ENCODE measurements around the gene PLA2G6.

The PLA2G6 gene

DNA sequence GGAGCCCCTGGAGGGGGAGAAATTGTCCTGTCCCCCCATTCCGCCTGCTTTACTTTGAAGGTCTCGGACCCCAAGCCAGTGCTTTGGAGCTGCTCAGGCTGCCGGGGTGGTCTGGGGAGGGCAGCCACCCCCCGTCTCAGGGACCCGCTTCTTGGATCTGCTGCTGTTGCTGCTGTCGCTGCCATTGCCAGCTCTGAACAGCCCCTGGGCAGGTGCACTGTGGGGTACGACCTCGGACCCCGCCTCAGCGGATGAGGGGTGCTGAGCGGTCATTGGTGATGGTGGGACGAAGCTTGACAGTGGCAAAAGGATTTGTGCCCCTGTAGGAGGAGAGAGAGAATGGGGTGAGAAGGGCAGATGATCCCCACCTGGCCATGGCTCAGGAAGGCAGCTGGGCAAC lies 96.6 kb downstream of the PLA2G6 start:
- ChIA-PET POLR2A (no interaction called here), CTCF (interaction anchor here (1.0 kb wide), 2 partner anchors 15 to 30 kb away, joined by 3 read pairs; no protein-coding TSS in a partner anchor)
- TF ChIP-seq, protein P1, sequence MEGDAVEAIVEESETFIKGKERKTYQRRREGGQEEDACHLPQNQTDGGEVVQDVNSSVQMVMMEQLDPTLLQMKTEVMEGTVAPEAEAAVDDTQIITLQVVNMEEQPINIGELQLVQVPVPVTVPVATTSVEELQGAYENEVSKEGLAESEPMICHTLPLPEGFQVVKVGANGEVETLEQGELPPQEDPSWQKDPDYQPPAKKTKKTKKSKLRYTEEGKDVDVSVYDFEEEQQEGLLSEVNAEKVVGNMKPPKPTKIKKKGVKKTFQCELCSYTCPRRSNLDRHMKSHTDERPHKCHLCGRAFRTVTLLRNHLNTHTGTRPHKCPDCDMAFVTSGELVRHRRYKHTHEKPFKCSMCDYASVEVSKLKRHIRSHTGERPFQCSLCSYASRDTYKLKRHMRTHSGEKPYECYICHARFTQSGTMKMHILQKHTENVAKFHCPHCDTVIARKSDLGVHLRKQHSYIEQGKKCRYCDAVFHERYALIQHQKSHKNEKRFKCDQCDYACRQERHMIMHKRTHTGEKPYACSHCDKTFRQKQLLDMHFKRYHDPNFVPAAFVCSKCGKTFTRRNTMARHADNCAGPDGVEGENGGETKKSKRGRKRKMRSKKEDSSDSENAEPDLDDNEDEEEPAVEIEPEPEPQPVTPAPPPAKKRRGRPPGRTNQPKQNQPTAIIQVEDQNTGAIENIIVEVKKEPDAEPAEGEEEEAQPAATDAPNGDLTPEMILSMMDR (IDR thresholded peaks at IDR 0.05; ENCODE audit: insufficient read depth, low read length, missing control alignments), result no peak
- no peak for DNase-seq (ENCODE audit: low read depth, low spot score)
- H3K4me3 ChIP-seq (ENCODE audit: low read depth, low read length), result no peak overlapping the region

- ChIA-PET POLR2A (no interaction called here), CTCF (no interaction called here)
- H3K4me3 ChIP-seq (ENCODE audit: low read depth, low read length), result no peak within 1 kb of the TSS
- TF ChIP-seq, protein P1 (IDR thresholded peaks at IDR 0.05; ENCODE audit: insufficient read depth, low read length, missing control alignments), result no peak
- DNase-seq (ENCODE audit: low read depth, low spot score), result no peak
These were observed 97.5 kb downstream of the PLA2G6 start, which contains the start of gene SLC16A8 for GRCh38 chr22:38083931-38084631. SLC16A8 (minus strand) TSS chr22:38084184; CDS start chr22:38082873, 1,311 bp downstream.

DNA sequence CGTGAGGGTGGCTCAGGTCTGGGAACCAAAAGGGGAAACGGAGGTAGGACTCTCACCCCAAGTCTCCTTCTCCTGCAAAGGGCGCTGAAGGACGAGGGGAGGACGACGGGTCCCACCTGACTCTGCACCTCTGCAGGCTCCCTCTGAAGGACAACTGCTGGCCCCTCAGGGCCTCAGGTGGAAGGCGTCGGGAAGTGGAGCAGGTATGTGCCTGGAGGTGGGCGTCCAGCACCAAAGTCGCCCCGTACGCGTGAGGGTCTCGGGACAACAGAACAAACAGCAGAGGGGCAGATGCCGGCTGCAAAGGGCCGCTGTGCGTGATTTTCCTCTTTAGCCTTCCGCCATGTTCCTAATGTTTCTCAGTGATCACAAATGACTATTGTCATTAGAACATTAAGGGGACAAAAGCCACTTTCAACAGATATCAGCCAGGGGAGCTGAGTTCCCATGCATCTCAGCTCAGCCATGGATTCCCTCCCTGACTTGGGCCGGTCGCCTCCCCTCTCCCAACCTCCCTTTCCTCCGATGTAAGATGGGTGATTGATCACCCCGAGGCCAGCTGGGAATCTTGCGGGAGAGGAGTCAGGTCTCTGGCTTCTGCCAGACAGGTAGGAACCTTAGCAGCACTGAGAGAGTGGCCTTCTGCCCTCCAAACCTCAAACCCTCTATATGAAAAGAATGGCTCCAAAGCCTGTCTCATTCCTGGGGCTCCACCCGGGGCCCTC lies 98.5 kb downstream of the PLA2G6 start:
- DNase-seq (ENCODE audit: low read depth, low spot score), result no peak
- TF ChIP-seq, protein P1 (IDR thresholded peaks at IDR 0.05; ENCODE audit: insufficient read depth, low read length, missing control alignments), result no peak
- no peak overlapping the region for H3K4me3 ChIP-seq (ENCODE audit: low read depth, low read length)
- ChIA-PET CTCF (no interaction called here), POLR2A (no interaction called here)

DNA sequence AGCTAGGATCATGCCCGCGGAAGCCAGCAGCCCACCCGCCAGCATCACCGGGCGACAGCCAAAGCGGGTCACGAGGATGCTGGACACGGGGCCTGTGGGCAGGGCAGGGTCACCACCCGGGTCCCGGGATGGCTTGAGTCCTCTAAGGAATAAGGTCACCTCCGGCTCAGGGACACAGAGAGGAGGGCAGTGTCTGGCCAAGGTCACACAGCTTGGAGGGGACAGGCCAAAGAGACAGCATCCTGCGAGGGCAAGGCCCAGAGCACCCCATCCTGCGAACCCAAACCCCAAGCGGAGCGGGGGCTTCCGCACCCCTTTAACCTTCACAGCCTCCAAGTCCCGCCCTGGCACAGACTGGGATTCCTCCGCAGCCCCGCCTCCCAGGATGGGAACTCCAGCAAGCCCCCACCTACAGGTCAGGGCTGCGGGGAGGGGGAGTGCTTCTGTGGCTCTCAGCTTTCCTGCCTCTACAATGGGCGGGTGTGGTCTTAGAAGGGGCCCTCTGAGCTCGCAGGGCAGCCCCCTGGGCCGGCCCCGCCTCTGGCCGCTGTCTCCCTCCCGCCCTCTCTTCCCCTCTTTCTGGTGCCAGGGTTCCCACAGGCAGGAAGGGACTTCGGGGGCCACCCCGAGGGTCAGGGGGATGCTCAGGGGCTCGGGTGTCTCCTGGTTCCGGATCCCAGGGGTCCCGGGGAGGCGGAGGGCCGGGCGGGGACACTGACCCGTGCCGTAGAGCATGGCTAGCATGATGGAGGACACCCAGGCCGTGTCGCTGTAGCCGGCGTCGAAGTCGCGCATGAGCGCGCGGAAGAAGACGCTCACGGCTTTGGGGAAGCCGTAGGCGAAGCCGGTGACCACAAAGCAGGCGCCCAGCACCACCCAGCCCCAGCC lies 99.4 kb downstream of the PLA2G6 start:
- TF ChIP-seq, protein P1 (IDR thresholded peaks at IDR 0.05; ENCODE audit: insufficient read depth, low read length, missing control alignments), result no peak
- no peak overlapping the region; the same call in 1 of the 2 replicates for H3K4me3 ChIP-seq (ENCODE audit: low read depth, low read length)
- POLR2A ChIA-PET, result no interaction called here
- CTCF ChIA-PET, result interaction anchor here (0.9 to 1.4 kb wide), 3 partner anchors 10 to 271 kb away, joined by 3 read pairs; no protein-coding TSS in a partner anchor
- DNase-seq (ENCODE audit: low read depth, low spot score), result no peak

DNA sequence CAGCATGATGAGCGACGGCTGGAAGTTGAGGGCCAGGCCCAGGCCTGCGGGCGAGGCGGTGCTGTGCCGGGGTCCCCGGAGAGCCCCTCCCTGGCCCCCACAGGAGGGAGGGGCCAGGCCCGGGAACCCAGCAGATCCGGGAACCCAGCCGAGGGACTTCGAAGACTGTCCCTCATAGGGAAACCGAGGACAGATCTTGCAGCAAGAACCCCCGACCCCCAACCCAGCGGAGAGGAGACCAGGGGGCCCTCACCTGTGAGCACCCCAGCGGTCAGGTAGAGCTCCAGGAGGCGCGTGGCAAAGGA lies 100.0 kb downstream of the PLA2G6 start:
- TF ChIP-seq, protein P1 (IDR thresholded peaks at IDR 0.05; ENCODE audit: insufficient read depth, low read length, missing control alignments), result no peak
- H3K4me3 ChIP-seq (ENCODE audit: low read depth, low read length), result peak overlapping the region; percentile 48; the same call in 1 of the 2 replicates
- ChIA-PET POLR2A (no interaction called here), CTCF (interaction anchor here (0.9 to 1.4 kb wide), 3 partner anchors 10 to 271 kb away, joined by 3 read pairs; no protein-coding TSS in a partner anchor)
- DNase-seq (ENCODE audit: low read depth, low spot score), result no peak
